ENCODE data around the gene FBXW5. TPM values are rescaled to one million over a fixed set of nuclear protein-coding genes. Genes with fewer than 3 reads are reported as not detected.
A peak's percentile ranks its signal among the peaks of the same experiment; 100 is the strongest.

FBXW5 gene
- total RNA-seq, 1 donor from 2014 or later: 94.4 TPM

DNA sequence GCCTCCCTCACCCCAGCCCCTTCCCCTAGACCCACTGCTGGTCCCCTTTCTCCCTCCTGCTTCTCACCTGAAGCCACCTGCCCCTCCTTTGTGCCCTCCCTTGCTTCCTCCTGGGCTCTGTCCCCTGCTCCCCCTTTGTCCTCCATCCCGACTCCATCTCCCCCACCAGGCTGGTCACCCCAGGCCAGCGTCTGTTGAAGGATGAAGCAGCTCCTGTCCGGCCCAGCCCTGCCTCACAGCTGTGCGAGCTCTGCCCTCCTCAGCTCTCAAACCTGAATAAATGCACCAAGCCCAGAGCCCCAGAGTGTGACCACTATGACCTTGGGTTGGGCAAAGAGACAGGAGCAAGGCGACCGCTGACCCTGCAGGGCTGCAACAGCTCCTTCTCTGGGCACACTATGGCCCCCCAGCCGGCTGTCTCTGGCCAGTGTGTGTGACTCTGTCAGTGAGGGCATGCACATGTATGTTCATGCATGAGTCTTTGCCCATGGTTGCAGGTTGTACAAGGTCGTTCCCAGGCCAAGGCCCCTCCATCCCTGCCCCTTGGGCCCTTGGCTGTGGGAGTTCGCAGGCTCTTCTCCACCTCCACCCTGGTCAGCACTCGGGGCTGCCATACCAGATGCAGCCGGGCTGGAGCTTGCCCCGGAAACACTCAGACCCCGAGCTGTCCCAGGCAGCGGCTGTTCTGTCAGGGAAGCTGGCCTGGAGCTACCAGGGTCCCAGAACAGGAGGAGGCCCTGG, 10.8 kb upstream of the FBXW5 start:
- Mint-ChIP-seq H3K36me3 (ENCODE audit: low read depth) (no peaks in the 10 kb centered on the region), H3K27me3 (ENCODE audit: low read depth) (no peaks in the 10 kb centered on the region), H3K4me1 (ENCODE audit: low read depth) (no peaks in the 10 kb centered on the region), H3K9me3 (peaks cover 9% of the 10 kb centered on the region), H3K27ac (no peak overlapping the region), H3K4me3 (ENCODE audit: low read depth) (no peak overlapping the region)
- intact Hi-C loops (cut with micrococcal nuclease): loop anchor here (10.0 kb wide), 1 partner anchor 79 kb away; the partner anchor contains the start of gene FUT7
- DNase-seq (ENCODE audit: low spot score): no peak

DNA sequence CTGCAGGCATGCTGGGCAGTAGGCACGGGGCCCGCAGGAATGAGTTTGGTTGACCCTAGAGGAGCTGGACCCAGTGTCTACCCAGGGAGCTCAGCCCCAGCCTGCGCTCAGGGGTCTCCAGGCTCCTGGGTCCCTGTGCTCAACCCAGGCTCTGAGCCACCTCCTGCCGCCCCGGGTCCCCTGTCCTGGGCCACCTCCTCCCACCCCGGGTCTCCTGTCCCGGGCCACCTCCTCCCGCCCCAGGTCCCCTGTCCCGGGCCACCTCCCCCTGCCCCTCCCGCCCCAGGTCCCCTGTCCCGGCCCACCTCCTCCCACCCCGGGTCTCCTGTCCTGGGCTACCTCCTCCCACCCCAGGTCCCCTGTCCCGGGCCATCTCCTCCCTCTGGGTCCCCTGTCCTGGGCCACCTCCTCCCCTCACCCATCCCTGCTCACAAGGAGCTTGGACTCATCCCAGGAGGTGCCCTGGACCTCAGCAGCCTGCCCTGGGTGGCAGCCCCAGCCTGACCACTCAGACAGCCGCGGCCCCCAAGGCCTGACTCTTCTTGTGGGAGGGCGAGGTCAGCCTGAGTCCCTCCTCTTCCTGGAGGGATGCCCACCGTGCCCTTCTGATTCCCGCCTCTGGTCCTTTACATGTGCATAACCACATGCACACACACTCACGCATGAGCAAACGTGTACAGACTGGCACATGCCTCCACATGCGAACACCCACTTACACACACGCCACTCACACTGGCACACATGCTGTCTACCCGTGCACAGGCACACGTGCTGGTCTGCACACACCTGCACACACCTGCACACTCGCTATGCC, 9.9 kb upstream of the FBXW5 start:
- H3K4me1 Mint-ChIP-seq (ENCODE audit: low read depth): no peaks in the 10 kb centered on the region
- peaks cover 9% of the 10 kb centered on the region for H3K9me3 Mint-ChIP-seq
- H3K27ac Mint-ChIP-seq: no peak overlapping the region
- H3K27me3 Mint-ChIP-seq (ENCODE audit: low read depth): no peaks in the 10 kb centered on the region
- DNase-seq (ENCODE audit: low spot score): no peak
- H3K4me3 Mint-ChIP-seq (ENCODE audit: low read depth): no peak overlapping the region
- H3K36me3 Mint-ChIP-seq (ENCODE audit: low read depth): no peaks in the 10 kb centered on the region
- intact Hi-C loops (cut with micrococcal nuclease): loop anchor here (10.0 kb wide), 1 partner anchor 80 kb away; the partner anchor contains the start of gene FUT7

DNA sequence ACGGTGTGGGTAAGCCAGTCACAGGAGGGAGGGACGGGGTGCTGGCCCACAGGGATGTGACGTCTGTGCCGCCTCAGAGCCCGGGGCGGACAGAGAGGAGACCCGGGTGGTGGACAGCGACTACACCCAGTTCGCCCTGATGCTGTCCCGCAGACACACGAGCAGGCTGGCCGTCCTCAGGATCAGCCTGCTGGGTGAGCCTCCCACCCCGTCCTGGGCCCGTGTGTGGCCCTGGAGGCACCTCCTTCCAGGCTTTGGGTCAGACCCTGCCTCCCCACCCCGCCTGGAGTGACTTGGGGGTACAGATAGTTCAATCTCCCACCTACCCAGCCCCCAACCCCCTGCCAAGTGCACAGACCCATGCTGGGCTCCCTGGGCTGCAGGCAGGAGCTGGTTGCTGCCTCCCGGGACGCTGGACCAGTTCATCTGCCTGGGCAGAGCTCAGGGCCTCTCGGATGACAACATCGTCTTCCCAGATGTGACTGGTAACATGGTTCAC, 9.3 kb upstream of the FBXW5 start:
- Mint-ChIP-seq H3K36me3 (ENCODE audit: low read depth) (no peaks in the 10 kb centered on the region), H3K9me3 (peaks cover 9% of the 10 kb centered on the region), H3K27ac (no peak overlapping the region), H3K4me1 (ENCODE audit: low read depth) (no peaks in the 10 kb centered on the region), H3K4me3 (ENCODE audit: low read depth) (no peak overlapping the region), H3K27me3 (ENCODE audit: low read depth) (no peaks in the 10 kb centered on the region)
- no peak for DNase-seq (ENCODE audit: low spot score)
- intact Hi-C loops (cut with micrococcal nuclease): loop anchor here (10.0 kb wide), 1 partner anchor 81 kb away; the partner anchor contains the start of gene FUT7

- no peak for DNase-seq (ENCODE audit: low spot score)
- no peak overlapping the region for H3K4me3 Mint-ChIP-seq (ENCODE audit: low read depth)
- H3K9me3 Mint-ChIP-seq: peaks cover 9% of the 10 kb centered on the region
- no peaks in the 10 kb centered on the region for H3K27me3 Mint-ChIP-seq (ENCODE audit: low read depth)
- no peaks in the 10 kb centered on the region for H3K36me3 Mint-ChIP-seq (ENCODE audit: low read depth)
- intact Hi-C loops (cut with micrococcal nuclease): loop anchor here (10.0 kb wide), 1 partner anchor 82 kb away; the partner anchor contains the start of gene FUT7
- no peaks in the 10 kb centered on the region for H3K4me1 Mint-ChIP-seq (ENCODE audit: low read depth)
- no peak overlapping the region for H3K27ac Mint-ChIP-seq
Measured at GRCh38 chr9:136952876-136953770, 8.6 kb upstream of the FBXW5 start.

DNA sequence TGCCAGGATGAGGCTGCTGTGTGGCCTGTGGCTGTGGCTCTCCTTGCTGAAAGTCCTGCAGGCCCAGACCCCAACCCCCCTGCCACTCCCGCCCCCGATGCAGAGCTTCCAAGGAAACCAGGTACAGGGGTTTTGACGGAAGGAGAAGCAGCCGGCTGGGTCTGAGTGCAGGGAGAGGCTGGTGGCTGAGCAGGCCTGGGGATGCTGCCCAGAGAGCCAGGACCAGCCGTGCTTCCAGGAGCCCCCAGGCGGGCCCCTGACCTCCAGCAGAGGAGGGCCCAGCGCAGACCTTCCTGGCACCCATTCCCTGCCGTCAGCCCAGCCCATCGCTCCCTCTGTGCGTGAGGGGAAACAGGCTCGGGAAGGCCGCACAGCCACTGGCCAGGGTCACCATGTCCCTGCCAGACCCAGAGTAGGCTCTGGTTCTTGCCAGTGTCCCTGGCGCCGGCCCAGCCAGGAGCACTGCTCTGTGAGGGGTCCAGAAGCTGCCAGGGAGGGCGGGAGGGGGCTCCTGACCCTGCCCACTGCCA, 7.8 kb upstream of the FBXW5 start:
- Mint-ChIP-seq H3K4me1 (ENCODE audit: low read depth) (no peaks in the 10 kb centered on the region), H3K4me3 (ENCODE audit: low read depth) (no peak overlapping the region), H3K36me3 (ENCODE audit: low read depth) (no peaks in the 10 kb centered on the region), H3K9me3 (peaks cover 9% of the 10 kb centered on the region), H3K27ac (no peak overlapping the region), H3K27me3 (ENCODE audit: low read depth) (no peaks in the 10 kb centered on the region)
- intact Hi-C loops (cut with micrococcal nuclease): loop anchor here (10.0 kb wide), 1 partner anchor 82 kb away; the partner anchor contains the start of gene FUT7
- DNase-seq (ENCODE audit: low spot score): no peak

GRCh38 chr9:136951541-136952320, 7.2 kb upstream of the FBXW5 start, which contains the start of gene LCN12:
LCN12 (plus strand) TSS chr9:136952273; CDS start chr9:136952328, 55 bp downstream.
- no peak for DNase-seq (ENCODE audit: low spot score)
- H3K27ac Mint-ChIP-seq: no peak within 1 kb of the TSS
- H3K4me3 Mint-ChIP-seq (ENCODE audit: low read depth): no peak within 1 kb of the TSS
- H3K4me1 Mint-ChIP-seq (ENCODE audit: low read depth): no peaks in the 10 kb centered on the region
- intact Hi-C loops (cut with micrococcal nuclease): loop anchor here (2.0 to 10.0 kb wide), 2 partner anchors 41 to 83 kb away; partner anchors contain the start of genes FUT7 and PAXX
- H3K36me3 Mint-ChIP-seq (ENCODE audit: low read depth): no peaks in the 10 kb centered on the region
- H3K27me3 Mint-ChIP-seq (ENCODE audit: low read depth): no peaks in the 10 kb centered on the region
- H3K9me3 Mint-ChIP-seq: peaks cover 7% of the 10 kb centered on the region

DNA sequence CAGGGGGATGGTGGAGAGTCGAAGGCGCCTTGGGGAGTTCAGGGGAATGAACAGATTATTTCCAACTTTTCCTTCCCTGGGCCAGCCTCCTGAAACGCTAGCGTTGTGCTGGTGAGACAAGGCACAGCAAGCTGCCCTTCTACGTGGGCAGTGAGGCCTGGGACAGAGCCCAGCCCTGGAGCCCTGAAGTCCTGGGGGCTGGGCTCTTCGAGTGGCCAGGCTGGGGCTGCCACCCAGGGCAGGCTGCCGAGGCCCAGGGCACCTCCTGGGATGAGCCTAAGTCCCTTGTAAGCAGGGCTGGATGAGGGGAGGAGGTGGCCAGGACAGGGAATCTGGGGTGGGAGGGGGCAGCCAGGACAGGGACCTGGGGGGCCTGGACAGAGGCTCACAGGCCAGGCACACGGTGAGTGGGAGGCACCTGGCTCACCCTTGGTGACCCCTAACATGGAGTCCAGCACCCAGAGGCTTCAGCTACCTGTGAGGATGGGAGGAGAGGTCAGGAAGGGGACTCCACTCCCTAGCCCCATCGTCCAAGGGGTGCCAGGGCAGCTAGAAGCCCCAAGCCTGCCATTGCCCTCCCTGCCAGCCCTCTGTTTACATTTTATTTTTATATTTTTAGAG, 6.2 kb upstream of the FBXW5 start:
- H3K36me3 Mint-ChIP-seq (ENCODE audit: low read depth): no peaks in the 10 kb centered on the region
- intact Hi-C loops (cut with micrococcal nuclease): loop anchor here (2.0 to 10.0 kb wide), 2 partner anchors 42 to 84 kb away; partner anchors contain the start of genes FUT7 and PAXX
- H3K27me3 Mint-ChIP-seq (ENCODE audit: low read depth): no peaks in the 10 kb centered on the region
- peak overlapping the region; percentile 87 for H3K27ac Mint-ChIP-seq
- H3K4me3 Mint-ChIP-seq (ENCODE audit: low read depth): peak overlapping the region; percentile 80
- no peaks in the 10 kb centered on the region for H3K4me1 Mint-ChIP-seq (ENCODE audit: low read depth)
- no peak for DNase-seq (ENCODE audit: low spot score)
- H3K9me3 Mint-ChIP-seq: no peaks in the 10 kb centered on the region

GRCh38 chr9:136949817-136950655, 5.5 kb upstream of the FBXW5 start:
- Mint-ChIP-seq H3K27me3 (ENCODE audit: low read depth) (no peaks in the 10 kb centered on the region), H3K4me1 (ENCODE audit: low read depth) (no peaks in the 10 kb centered on the region), H3K4me3 (ENCODE audit: low read depth) (peak overlapping the region; percentile 81), H3K9me3 (no peaks in the 10 kb centered on the region), H3K27ac (peak overlapping the region; percentile 87), H3K36me3 (ENCODE audit: low read depth) (no peaks in the 10 kb centered on the region)
- DNase-seq (ENCODE audit: low spot score): peak; percentile 94
- intact Hi-C loops (cut with micrococcal nuclease): loop anchor here (2.0 to 10.0 kb wide), 2 partner anchors 43 to 85 kb away; partner anchors contain the start of genes FUT7 and PAXX

GRCh38 chr9:136949239-136949816, 4.8 kb upstream of the FBXW5 start:
- intact Hi-C loops (cut with micrococcal nuclease): no loop called here

DNA sequence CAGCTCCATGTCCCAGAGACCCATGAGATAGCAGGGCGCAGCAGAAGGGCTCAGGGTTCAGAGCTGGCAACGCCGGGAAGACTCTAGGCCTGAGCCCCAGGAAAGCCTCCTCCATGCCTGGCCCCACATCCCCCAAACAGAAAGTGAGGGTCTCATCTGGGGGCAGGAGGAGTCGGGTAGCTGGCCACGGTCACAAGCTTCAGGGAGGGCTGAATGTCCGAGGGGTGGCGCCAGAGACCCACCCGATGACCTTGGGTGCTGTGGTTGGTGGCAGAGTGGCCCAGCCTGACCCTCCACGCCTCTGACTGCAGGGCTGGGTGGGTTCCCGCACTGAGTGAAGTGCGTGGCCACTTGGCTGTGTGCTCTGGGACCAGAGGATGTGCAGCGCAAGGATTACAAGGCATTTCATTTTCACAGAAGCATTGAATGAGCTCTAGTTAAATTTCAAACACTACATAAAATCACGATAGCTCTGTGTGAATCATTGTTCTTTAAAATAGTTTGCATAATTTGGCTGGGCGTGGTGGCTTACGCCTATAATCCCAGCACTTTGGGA, 3.5 kb upstream of the FBXW5 start:
- Mint-ChIP-seq H3K9me3 (no peaks in the 10 kb centered on the region), H3K36me3 (ENCODE audit: low read depth) (peaks cover 3% of the 10 kb centered on the region), H3K4me3 (ENCODE audit: low read depth) (peak overlapping the region; percentile 63), H3K27me3 (ENCODE audit: low read depth) (no peaks in the 10 kb centered on the region), H3K4me1 (ENCODE audit: low read depth) (peaks cover 3% of the 10 kb centered on the region), H3K27ac (no peak overlapping the region)
- no peak for DNase-seq (ENCODE audit: low spot score)
- intact Hi-C loops (cut with micrococcal nuclease): no loop called here

More at GRCh38 chr9:136949239-136949816, 4.8 kb upstream of the FBXW5 start:
- no peak for DNase-seq (ENCODE audit: low spot score)
- Mint-ChIP-seq H3K9me3 (no peaks in the 10 kb centered on the region), H3K27me3 (ENCODE audit: low read depth) (no peaks in the 10 kb centered on the region), H3K27ac (peak overlapping the region; percentile 71), H3K36me3 (ENCODE audit: low read depth) (no peaks in the 10 kb centered on the region), H3K4me1 (ENCODE audit: low read depth) (peaks cover 3% of the 10 kb centered on the region), H3K4me3 (ENCODE audit: low read depth) (peak overlapping the region; percentile 81)

Measured in activated T-helper 2 cell treated with anti-CD3 and anti-CD28 coated beads, Interferon-gamma antibody, Interleukin-2, Interleukin-4, amounts not matched to agents 10 μg/mL and 5 μg/mL and 100 μg/mL, durations not matched to agents 14 hours and 24 hours and 36 hours (primary cell).